Jurkat, Clone E6-1 (cell line): ENCODE measurements around the gene MS4A10.

Experiments
- DNase-seq: peaks from one replicate; pipeline ENCODE4 v3.0.0-alpha.2; 2011; ENCODE audit warnings: low read depth, low spot score
- H3K4me3 ChIP-seq: 2 replicates; pipeline ENCODE4 v1.5.1; 2011; ENCODE audit warnings: mild to moderate bottlenecking, low read length, control low read depth, moderate library complexity

Gene MS4A10

GRCh38 chr11:60782393-60783140, 2.6 kb upstream of the MS4A10 start:
- DNase-seq: no peak
- H3K4me3 ChIP-seq: no peak overlapping the region

- H3K4me3 ChIP-seq: no peak overlapping the region
- DNase-seq: no peak
Observed at GRCh38 chr11:60783141-60783484, 2.0 kb upstream of the MS4A10 start.

- no peak for DNase-seq
- no peak overlapping the region for H3K4me3 ChIP-seq
Observed at GRCh38 chr11:60783911-60784310, 1.2 kb upstream of the MS4A10 start.

GRCh38 chr11:60785806-60786361, 751 bp downstream of the MS4A10 start:
- H3K4me3 ChIP-seq: no peak overlapping the region
- DNase-seq: no peak

GRCh38 chr11:60786811-60787567, 1.9 kb downstream of the MS4A10 start:
- no peak overlapping the region for H3K4me3 ChIP-seq
- DNase-seq: no peak

- DNase-seq: no peak
- no peak overlapping the region for H3K4me3 ChIP-seq
Observed at GRCh38 chr11:60788401-60789125, 3.4 kb downstream of the MS4A10 start.

GRCh38 chr11:60790726-60791125, 5.6 kb downstream of the MS4A10 start:
- no peak overlapping the region for H3K4me3 ChIP-seq
- no peak for DNase-seq

GRCh38 chr11:60791153-60791933, 6.2 kb downstream of the MS4A10 start:
- no peak overlapping the region for H3K4me3 ChIP-seq
- DNase-seq: no peak

GRCh38 chr11:60792521-60792920, 7.4 kb downstream of the MS4A10 start:
- H3K4me3 ChIP-seq: no peak overlapping the region
- DNase-seq: no peak

GRCh38 chr11:60795291-60795690, 10.2 kb downstream of the MS4A10 start:
- H3K4me3 ChIP-seq: no peak overlapping the region
- no peak for DNase-seq

- H3K4me3 ChIP-seq: no peak overlapping the region
- no peak for DNase-seq
Observed at GRCh38 chr11:60797846-60798630, 12.9 kb downstream of the MS4A10 start.

GRCh38 chr11:60798631-60799030, 13.5 kb downstream of the MS4A10 start:
- DNase-seq: no peak

GRCh38 chr11:60801194-60801593, 16.1 kb downstream of the MS4A10 start:
- no peak for DNase-seq
- H3K4me3 ChIP-seq: no peak overlapping the region

More at GRCh38 chr11:60798631-60799030, 13.5 kb downstream of the MS4A10 start:
- no peak overlapping the region for H3K4me3 ChIP-seq

- no peak overlapping the region for H3K4me3 ChIP-seq
- no peak for DNase-seq
Observed at GRCh38 chr11:60803273-60803936, 18.3 kb downstream of the MS4A10 start.

- DNase-seq: no peak
- no peak overlapping the region for H3K4me3 ChIP-seq
Observed at GRCh38 chr11:60809249-60809648, 24.1 kb downstream of the MS4A10 start.

GRCh38 chr11:60809691-60810090, 24.6 kb downstream of the MS4A10 start:
- no peak overlapping the region for H3K4me3 ChIP-seq
- DNase-seq: no peak

- H3K4me3 ChIP-seq: no peak overlapping the region
- DNase-seq: no peak
Observed at GRCh38 chr11:60810151-60810550, 25.0 kb downstream of the MS4A10 start.

- no peak overlapping the region for H3K4me3 ChIP-seq
- DNase-seq: peak; percentile 18
Observed at GRCh38 chr11:60810569-60810968, 25.4 kb downstream of the MS4A10 start.
